ENCODE results near the gene NCAPG. TPM values are rescaled to one million over a fixed set of nuclear protein-coding genes. Genes with fewer than 3 reads are reported as not detected.
A peak's percentile ranks its signal among the peaks of the same experiment; 100 is the strongest.

NCAPG gene
- total RNA-seq, 2 donors from 2014 or later, result 0.20 to 0.44 TPM

GRCh38 chr4:17773135-17773698 lies 37.6 kb upstream of the NCAPG start:
- Histone ChIP-seq H3K27me3 (no peaks in the 10 kb centered on the region), H3K9me3 (no peaks in the 10 kb centered on the region), H3K27ac (no peak overlapping the region), H3K4me1 (no peaks in the 10 kb centered on the region), H3K4me3 (no peak overlapping the region), H3K36me3 (no peaks in the 10 kb centered on the region)
- no peak for TF ChIP-seq CTCF (IDR thresholded peaks at IDR 0.05)
- DNase-seq (ENCODE audit: low spot score), result no peak

GRCh38 chr4:17778431-17778830 lies 32.3 kb upstream of the NCAPG start:
- no peaks in the 10 kb centered on the region for H3K9me3 ChIP-seq

GRCh38 chr4:17780501-17781299 lies 30.1 kb upstream of the NCAPG start:
- no peak for TF ChIP-seq CTCF (IDR thresholded peaks at IDR 0.05)

More at GRCh38 chr4:17778431-17778830, 32.3 kb upstream of the NCAPG start:
- H3K4me1 ChIP-seq, result peaks cover 0 to 20% of the 10 kb centered on the region in 2 donors
- no peaks in the 10 kb centered on the region for H3K36me3 ChIP-seq
- H3K4me3 ChIP-seq, result no peak overlapping the region
- H3K27ac ChIP-seq, result no peak overlapping the region
- DNase-seq (ENCODE audit: low spot score), result no peak
- no peaks in the 10 kb centered on the region for H3K27me3 ChIP-seq
- no peak for TF ChIP-seq CTCF (IDR thresholded peaks at IDR 0.05)

GRCh38 chr4:17781300-17782287 lies 29.2 kb upstream of the NCAPG start, which contains the start of gene FAM184B:
TSS of gene FAM184B (minus strand) at chr4:17781621. CDS start at chr4:17781299, 322 bp downstream.
- H3K4me1 ChIP-seq, result peaks cover 0 to 20% of the 10 kb centered on the region in 2 donors
- peak within 1 kb of the TSS; percentile 22 to 48 for H3K4me3 ChIP-seq
- TF ChIP-seq CTCF (IDR thresholded peaks at IDR 0.05), result no peak
- DNase-seq (ENCODE audit: low spot score), result no peak
- no peak within 1 kb of the TSS for H3K27ac ChIP-seq
- no peaks in the 10 kb centered on the region for H3K27me3 ChIP-seq
- no peaks in the 10 kb centered on the region for H3K36me3 ChIP-seq
- H3K9me3 ChIP-seq, result no peaks in the 10 kb centered on the region

More at GRCh38 chr4:17780501-17781299, 30.1 kb upstream of the NCAPG start:
- Histone ChIP-seq H3K4me3 (peak overlapping the region; percentile 22 to 48), H3K4me1 (peaks cover 0 to 20% of the 10 kb centered on the region in 2 donors), H3K36me3 (no peaks in the 10 kb centered on the region), H3K9me3 (no peaks in the 10 kb centered on the region), H3K27ac (no peak overlapping the region), H3K27me3 (no peaks in the 10 kb centered on the region)
- no peak for DNase-seq (ENCODE audit: low spot score)

- no peaks in the 10 kb centered on the region for H3K36me3 ChIP-seq
- peaks cover 0 to 13% of the 10 kb centered on the region in 2 donors for H3K4me1 ChIP-seq
- no peaks in the 10 kb centered on the region for H3K27me3 ChIP-seq
- H3K4me3 ChIP-seq, result no peak overlapping the region
- DNase-seq (ENCODE audit: low spot score), result no peak
- TF ChIP-seq CTCF (IDR thresholded peaks at IDR 0.05), result no peak
- H3K27ac ChIP-seq, result no peak overlapping the region
- H3K9me3 ChIP-seq, result no peaks in the 10 kb centered on the region
These were observed 24.9 kb upstream of the NCAPG start for GRCh38 chr4:17785858-17786257.

All from right atrium auricular region (tissue), 2 donors.